K562 (cell line): ENCODE results near the gene SMAP2.

Experiments
- ELF2 ChIP-seq: fragments of 250-450 bp; sonication (Bioruptor Pico); IDR thresholded peaks from 2 replicates; pipeline ENCODE4 v1.5.0; 2021; ENCODE audit warnings: mild to moderate bottlenecking
- GABPA ChIP-seq: fragments of 200-800 bp; sonication (Bioruptor generic); conservative IDR thresholded peaks from 2 replicates; pipeline ENCODE4 v1.6.1; 2016; ENCODE audit warnings: low read depth, missing genetic modification characterization, missing compliant biosample characterization
- IRF2 ChIP-seq: sonication (generic); formaldehyde crosslinking; IDR thresholded peaks from 2 replicates; pipeline ENCODE4 v1.8.1; 2022; ENCODE audit warnings: mild to moderate bottlenecking, missing genetic modification reagents
- KDM1A ChIP-seq, 2 experiments: fragments of 450-650 bp; IDR thresholded peaks; 2 replicates each; pipeline ENCODE4 v1.6.1; 2016; ENCODE audit warnings: mild to moderate bottlenecking in 2 of 2
- LARP7 ChIP-seq: fragments of 450-650 bp; IDR thresholded peaks from 2 replicates; pipeline ENCODE4 v1.6.1; 2016
- PTBP1 ChIP-seq: fragments of 200-400 bp; formaldehyde crosslinking; IDR thresholded peaks from 2 replicates; pipeline ENCODE4 v1.6.1; 2017; ENCODE audit warnings: low read depth, low read length
- USF1 ChIP-seq: sonication (generic); formaldehyde crosslinking; IDR thresholded peaks from 2 replicates; pipeline ENCODE4 v1.9.0; 2022; ENCODE audit warnings: mild to moderate bottlenecking, missing genetic modification reagents
- ZFX ChIP-seq: sonication (generic); formaldehyde crosslinking; IDR thresholded peaks from 2 replicates; pipeline ENCODE4 v1.8.0; 2022; ENCODE audit warnings: mild to moderate bottlenecking, missing genetic modification reagents, moderate library complexity

DNA sequence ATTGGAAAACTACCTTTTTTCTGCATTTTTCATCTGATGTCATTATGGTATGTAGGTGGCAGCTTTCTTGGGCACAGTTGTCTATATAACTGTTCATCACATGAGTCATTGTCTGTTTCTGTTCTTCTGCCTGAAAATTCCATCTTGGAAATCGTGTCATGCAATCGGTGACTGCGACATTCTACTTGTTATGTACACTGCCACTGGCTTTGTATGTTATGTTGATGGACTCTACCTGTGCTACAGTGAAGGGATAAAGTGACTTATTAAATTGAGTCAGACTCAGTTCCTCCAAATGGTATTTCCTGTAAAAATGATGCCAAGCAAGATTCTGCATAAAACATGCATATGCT is 8.6 kb downstream of the SMAP2 start:
- TF ChIP-seq ELF2 (CRISPR knock-in tag): no peak
- no peak for TF ChIP-seq PTBP1
- TF ChIP-seq GABPA: no peak
- TF ChIP-seq KDM1A (IDR thresholded peaks at IDR 0.05): no peak
- no peak for TF ChIP-seq USF1 (CRISPR knock-in tag)
- no peak for TF ChIP-seq LARP7
- TF ChIP-seq IRF2 (CRISPR knock-in tag): no peak
- TF ChIP-seq ZFX: no peak
